ENCODE measurements around the gene WTIP.
"Not testable (repeated sequence)": the region's sequence is repeated elsewhere in the genome, so short reads cannot be mapped to it uniquely, and the experiment has no call there.

The WTIP gene

GRCh38 chr19:34454685-34455084, 26.9 kb upstream of the WTIP start:
- no peaks in the 10 kb centered on the region for H3K9me3 ChIP-seq (ENCODE audit: insufficient read depth, low read length)
- H3F3A ChIP-seq (ENCODE audit: insufficient read depth) = no peaks in the 10 kb centered on the region
- no peak overlapping the region for H3K4me3 ChIP-seq (ENCODE audit: insufficient read depth, low read length, poor library complexity, severe bottlenecking)
- H3K9ac ChIP-seq (ENCODE audit: low read length) = no peak overlapping the region
- no peak overlapping the region for H2AFZ ChIP-seq (ENCODE audit: low read depth, low read length, severe bottlenecking)
- H3K4me2 ChIP-seq (ENCODE audit: low read depth, low read length, poor library complexity, severe bottlenecking) = no peak overlapping the region
- H3K79me2 ChIP-seq (ENCODE audit: insufficient read depth, low read length) = peaks cover 49% of the 10 kb centered on the region
- H3K27ac ChIP-seq (ENCODE audit: low read depth, low read length) = no peak overlapping the region
- peaks cover 10% of the 10 kb centered on the region for H4K20me1 ChIP-seq (ENCODE audit: low read depth, low read length)
- no peaks in the 10 kb centered on the region for H3K27me3 ChIP-seq (ENCODE audit: low read length)
- peaks cover 58% of the 10 kb centered on the region for H3K36me3 ChIP-seq (ENCODE audit: low read length)
- no peaks in the 10 kb centered on the region for H3K9me2 ChIP-seq (replicated peaks; ENCODE audit: insufficient read depth, low read length)
- TF ChIP-seq EZH2phosphoT487 (conservative IDR thresholded peaks at IDR 0.05; ENCODE audit: low read length) = no peak
- TF ChIP-seq CTCF (IDR thresholded peaks at IDR 0.05; ENCODE audit: insufficient read depth, low read length, poor library complexity, severe bottlenecking) = no peak

- not testable (repeated sequence) for H4K20me1 ChIP-seq (ENCODE audit: low read depth, low read length); H3K4me3 ChIP-seq (ENCODE audit: insufficient read depth, low read length, poor library complexity, severe bottlenecking); H3K9me2 ChIP-seq (replicated peaks; ENCODE audit: insufficient read depth, low read length); H3K27ac ChIP-seq (ENCODE audit: low read depth, low read length); H3K9me3 ChIP-seq (ENCODE audit: insufficient read depth, low read length); H3K27me3 ChIP-seq (ENCODE audit: low read length); H3K9ac ChIP-seq (ENCODE audit: low read length); H3F3A ChIP-seq (ENCODE audit: insufficient read depth); H3K4me2 ChIP-seq (ENCODE audit: low read depth, low read length, poor library complexity, severe bottlenecking); H2AFZ ChIP-seq (ENCODE audit: low read depth, low read length, severe bottlenecking)
- H3K79me2 ChIP-seq (ENCODE audit: insufficient read depth, low read length) = peaks cover 51% of the 10 kb centered on the region
- peaks cover 63% of the 10 kb centered on the region for H3K36me3 ChIP-seq (ENCODE audit: low read length)
Measured at GRCh38 chr19:34455783-34456480, 25.6 kb upstream of the WTIP start.

GRCh38 chr19:34457446-34457845, 24.1 kb upstream of the WTIP start:
- Histone ChIP-seq H3K27ac (ENCODE audit: low read depth, low read length) (no peak overlapping the region), H3K4me3 (ENCODE audit: insufficient read depth, low read length, poor library complexity, severe bottlenecking) (no peak overlapping the region), H2AFZ (ENCODE audit: low read depth, low read length, severe bottlenecking) (no peak overlapping the region), H3K9me2 (replicated peaks; ENCODE audit: insufficient read depth, low read length) (no peaks in the 10 kb centered on the region), H3K27me3 (ENCODE audit: low read length) (no peaks in the 10 kb centered on the region), H3K79me2 (ENCODE audit: insufficient read depth, low read length) (peaks cover 57% of the 10 kb centered on the region), H3K4me2 (ENCODE audit: low read depth, low read length, poor library complexity, severe bottlenecking) (no peak overlapping the region), H3K9ac (ENCODE audit: low read length) (no peak overlapping the region), H3F3A (ENCODE audit: insufficient read depth) (no peaks in the 10 kb centered on the region), H3K9me3 (ENCODE audit: insufficient read depth, low read length) (no peaks in the 10 kb centered on the region), H4K20me1 (ENCODE audit: low read depth, low read length) (peaks cover 12% of the 10 kb centered on the region; the same call in 1 of the 2 replicates), H3K36me3 (ENCODE audit: low read length) (peaks cover 62% of the 10 kb centered on the region)
- TF ChIP-seq EZH2phosphoT487 (conservative IDR thresholded peaks at IDR 0.05; ENCODE audit: low read length) (no peak), CTCF (IDR thresholded peaks at IDR 0.05; ENCODE audit: insufficient read depth, low read length, poor library complexity, severe bottlenecking) (no peak)

GRCh38 chr19:34458677-34459076, 22.9 kb upstream of the WTIP start:
- Histone ChIP-seq H3K4me2 (ENCODE audit: low read depth, low read length, poor library complexity, severe bottlenecking) (no peak overlapping the region), H3K9me2 (replicated peaks; ENCODE audit: insufficient read depth, low read length) (no peaks in the 10 kb centered on the region), H3K4me3 (ENCODE audit: insufficient read depth, low read length, poor library complexity, severe bottlenecking) (no peak overlapping the region), H4K20me1 (ENCODE audit: low read depth, low read length) (peaks cover 7% of the 10 kb centered on the region; the same call in 1 of the 2 replicates), H3K9me3 (ENCODE audit: insufficient read depth, low read length) (no peaks in the 10 kb centered on the region), H3K36me3 (ENCODE audit: low read length) (peaks cover 54% of the 10 kb centered on the region), H3F3A (ENCODE audit: insufficient read depth) (no peaks in the 10 kb centered on the region), H3K27me3 (ENCODE audit: low read length) (no peaks in the 10 kb centered on the region), H3K27ac (ENCODE audit: low read depth, low read length) (no peak overlapping the region), H3K9ac (ENCODE audit: low read length) (no peak overlapping the region), H2AFZ (ENCODE audit: low read depth, low read length, severe bottlenecking) (no peak overlapping the region), H3K79me2 (ENCODE audit: insufficient read depth, low read length) (peaks cover 48% of the 10 kb centered on the region)
- TF ChIP-seq EZH2phosphoT487 (conservative IDR thresholded peaks at IDR 0.05; ENCODE audit: low read length) (no peak), CTCF (IDR thresholded peaks at IDR 0.05; ENCODE audit: insufficient read depth, low read length, poor library complexity, severe bottlenecking) (no peak)

Measured in SU-DHL-6 (cell line).